Gastrocnemius medialis (tissue), 4 donors: ENCODE data around the gene SYT14. TPM values are rescaled to one million over a fixed set of nuclear protein-coding genes. Genes with fewer than 3 reads are reported as not detected.
"Not testable (repeated sequence)": the region's sequence is repeated elsewhere in the genome, so short reads cannot be mapped to it uniquely, and the experiment has no call there.

ENCODE experiments used
- ATAC-seq, 2 donors: fragments of 150-250 bp; one replicate each; pipeline ENCODE4 v1.9.1; 2016
- DNase-seq, 2 donors: peaks; one replicate each; pipeline ENCODE4 v3.0.0-alpha.2; 2019
- H3K27ac ChIP-seq, 4 donors: fragments of 200-600 bp; sonication (generic); 1 replicate in 1 of 4; 2 replicates in 3 of 4; pipeline ENCODE4 v1.5.1; 2016 to 2018; ENCODE audit warnings: mild to moderate bottlenecking in 2 of 4, moderate library complexity in 1 of 4
- H3K27me3 ChIP-seq, 3 donors: fragments of 200-600 bp; sonication (generic) in 2 of 3; 1 replicate in 1 of 3; 2 replicates in 2 of 3; pipeline versions ENCODE4 v1.5.1 to v1.6.0; 2016 to 2019; ENCODE audit warnings: mild to moderate bottlenecking in 1 of 3, moderate library complexity in 1 of 3
- H3K36me3 ChIP-seq, 2 donors: fragments of 200-600 bp; sonication (generic) in 1 of 2; one replicate each; pipeline ENCODE4 v1.5.1; 2017 to 2018
- H3K4me1 ChIP-seq, 2 donors: fragments of 200-600 bp; sonication (generic) in 1 of 2; one replicate each; pipeline ENCODE4 v1.5.1; 2016 to 2017; ENCODE audit warnings: mild to moderate bottlenecking in 2 of 2
- H3K4me3 ChIP-seq, 4 donors: fragments of 200-600 bp; sonication (generic) in 3 of 4; 1 replicate in 1 of 4; 2 replicates in 3 of 4; pipeline ENCODE4 v1.5.1; 2016 to 2019; ENCODE audit warnings: mild to moderate bottlenecking in 2 of 4
- H3K9me3 ChIP-seq, 3 donors: fragments of 200-600 bp; sonication (generic) in 2 of 3; 1 replicate in 1 of 3; 2 replicates in 2 of 3; pipeline ENCODE4 v1.5.1; 2016 to 2019
- POLR2A ChIP-seq, 2 donors: fragments of 450-650 bp; IDR thresholded peaks; one replicate each; pipeline ENCODE4 v1.6.1; 2017; ENCODE audit warnings: antibody characterized with exemption in 2 of 2, mild to moderate bottlenecking in 2 of 2, moderate library complexity in 2 of 2
- in situ Hi-C, 4 donors: fragments of 200-750 bp; cut with MboI; loops; one replicate each; pipeline versions ENCODE4 v1.15.0 to v1.8.0; 2017; ENCODE audit warnings: low sequenced_read_pairs in 4 of 4
- intact Hi-C: fragments of 100-400 bp; cut with DNase I; formaldehyde crosslinking; loops from one replicate; pipeline ENCODE4 v1.15.1; 2023; ENCODE audit warnings: low total_unique reads
- total RNA-seq, 4 donors: library from RNA; depleted of rRNA; stranded (reverse); fragments of >200 nt; gene quantifications; one replicate each; pipeline versions ENCODE4 v1.1.0 to v1.2.3, GENCODE V29; 2016
- TF ChIP-seq, protein P1 (sequence below), 5 experiments: fragments of 450-650 bp in 3 of 5; fragments of 200-600 bp in 2 of 5; sonication (generic) in 2 of 5; IDR thresholded peaks in 4 of 5; conservative IDR thresholded peaks in 1 of 5; 1 replicate in 4 of 5; 2 replicates in 1 of 5; pipeline ENCODE4 v1.5.1; 2016 to 2019; ENCODE audit warnings: antibody characterized with exemption in 5 of 5, mild to moderate bottlenecking in 3 of 5, moderate library complexity in 3 of 5

Gene SYT14
- total RNA-seq, 4 donors from 2014 or later: 0.05 to 1.1 (median 0.11) TPM; not detected in 1

DNA sequence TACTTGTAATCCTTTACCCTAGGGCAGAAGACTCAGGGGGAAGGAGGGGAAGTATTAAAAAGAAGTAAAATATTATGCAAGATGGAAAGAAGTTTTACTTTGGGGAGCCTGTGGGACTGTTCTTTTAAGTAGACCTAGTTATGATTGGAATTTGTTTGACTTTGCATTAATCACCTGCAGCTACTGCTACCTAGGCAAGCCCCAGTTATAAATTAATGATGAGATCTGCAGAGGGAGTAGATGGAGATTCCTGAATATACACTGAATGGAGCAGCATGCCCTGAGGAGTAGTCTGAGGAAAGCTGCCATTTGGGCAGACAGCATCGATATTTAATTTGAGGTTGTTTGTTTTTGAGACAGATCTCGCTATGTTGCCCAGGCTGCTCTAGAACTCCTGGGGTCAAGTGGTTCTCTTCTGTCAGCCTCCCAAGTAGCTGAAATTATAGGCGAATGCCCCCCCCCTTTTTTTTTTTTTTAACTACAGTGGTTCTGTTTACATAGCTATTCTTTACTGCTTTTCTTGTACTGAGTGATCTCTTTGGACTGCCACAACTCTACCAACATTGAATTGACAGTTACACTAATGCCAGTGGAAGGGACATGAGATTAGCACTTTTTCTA, 213.1 kb downstream of the SYT14 start:
- ATAC-seq: no peak
- intact Hi-C loops: no loop called here
- H3K27me3 ChIP-seq: no peaks in the 10 kb centered on the region
- TF ChIP-seq POLR2A (IDR thresholded peaks at IDR 0.05): no peak
- TF ChIP-seq, protein P1, sequence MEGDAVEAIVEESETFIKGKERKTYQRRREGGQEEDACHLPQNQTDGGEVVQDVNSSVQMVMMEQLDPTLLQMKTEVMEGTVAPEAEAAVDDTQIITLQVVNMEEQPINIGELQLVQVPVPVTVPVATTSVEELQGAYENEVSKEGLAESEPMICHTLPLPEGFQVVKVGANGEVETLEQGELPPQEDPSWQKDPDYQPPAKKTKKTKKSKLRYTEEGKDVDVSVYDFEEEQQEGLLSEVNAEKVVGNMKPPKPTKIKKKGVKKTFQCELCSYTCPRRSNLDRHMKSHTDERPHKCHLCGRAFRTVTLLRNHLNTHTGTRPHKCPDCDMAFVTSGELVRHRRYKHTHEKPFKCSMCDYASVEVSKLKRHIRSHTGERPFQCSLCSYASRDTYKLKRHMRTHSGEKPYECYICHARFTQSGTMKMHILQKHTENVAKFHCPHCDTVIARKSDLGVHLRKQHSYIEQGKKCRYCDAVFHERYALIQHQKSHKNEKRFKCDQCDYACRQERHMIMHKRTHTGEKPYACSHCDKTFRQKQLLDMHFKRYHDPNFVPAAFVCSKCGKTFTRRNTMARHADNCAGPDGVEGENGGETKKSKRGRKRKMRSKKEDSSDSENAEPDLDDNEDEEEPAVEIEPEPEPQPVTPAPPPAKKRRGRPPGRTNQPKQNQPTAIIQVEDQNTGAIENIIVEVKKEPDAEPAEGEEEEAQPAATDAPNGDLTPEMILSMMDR (IDR thresholded peaks at IDR 0.05 in 4 of 5, conservative IDR thresholded peaks at IDR 0.05 in 1 of 5): no peak
- H3K4me3 ChIP-seq: no peak overlapping the region
- DNase-seq: no peak
- H3K4me1 ChIP-seq: no peaks in the 10 kb centered on the region
- in situ Hi-C loops: no loop called here
- H3K27ac ChIP-seq: no peak overlapping the region
- no peaks in the 10 kb centered on the region for H3K36me3 ChIP-seq
- H3K9me3 ChIP-seq: no peaks in the 10 kb centered on the region

DNA sequence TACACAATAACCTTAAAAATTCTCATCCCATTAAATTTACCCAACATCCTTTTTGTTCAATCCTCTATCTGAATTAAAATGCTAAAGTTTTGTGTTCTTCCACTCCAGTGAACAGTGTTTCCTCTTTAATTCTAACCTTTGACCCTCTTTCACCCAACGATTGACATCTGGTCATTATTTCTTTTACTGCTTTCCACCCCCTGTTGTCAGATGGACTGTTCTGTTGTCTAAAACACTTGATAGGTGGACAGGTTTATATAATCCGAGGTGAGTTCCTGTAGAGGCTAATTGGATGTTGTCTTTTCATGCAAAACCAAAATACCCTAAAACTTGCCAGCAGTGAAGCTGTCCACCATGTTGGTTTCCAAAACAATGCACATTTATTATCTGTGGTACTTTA, 221.2 kb downstream of the SYT14 start:
- Histone ChIP-seq H3K27ac (no peak overlapping the region), H3K4me1 (no peaks in the 10 kb centered on the region), H3K36me3 (no peaks in the 10 kb centered on the region), H3K27me3 (no peaks in the 10 kb centered on the region), H3K9me3 (no peaks in the 10 kb centered on the region), H3K4me3 (no peak overlapping the region)
- TF ChIP-seq, protein P1 (IDR thresholded peaks at IDR 0.05 in 4 of 5, conservative IDR thresholded peaks at IDR 0.05 in 1 of 5): no peak
- TF ChIP-seq POLR2A (IDR thresholded peaks at IDR 0.05): no peak
- in situ Hi-C loops: no loop called here
- intact Hi-C loops: no loop called here
- no peak for DNase-seq
- no peak for ATAC-seq

DNA sequence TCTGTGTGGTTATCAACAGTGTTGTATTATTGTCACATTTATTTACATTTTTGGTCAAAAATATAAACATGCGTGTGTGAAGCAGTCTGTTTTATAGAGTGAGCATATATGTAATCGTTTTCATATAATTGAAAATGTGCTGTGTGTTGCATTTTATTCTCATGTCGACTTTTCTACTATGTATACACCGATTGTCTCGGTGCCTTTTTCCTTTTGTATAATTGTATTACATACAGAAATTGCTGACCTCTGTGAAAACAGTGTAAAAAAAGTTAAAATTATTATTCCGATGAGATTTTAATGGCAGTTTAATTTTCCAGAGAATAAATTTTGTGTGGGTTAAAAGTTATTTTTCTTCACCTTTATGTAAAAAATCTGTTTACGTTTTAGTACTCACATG, 232.2 kb downstream of the SYT14 start:
- intact Hi-C loops: no loop called here
- TF ChIP-seq, protein P1 (IDR thresholded peaks at IDR 0.05 in 4 of 5, conservative IDR thresholded peaks at IDR 0.05 in 1 of 5): no peak
- TF ChIP-seq POLR2A (IDR thresholded peaks at IDR 0.05): no peak
- no peaks in the 10 kb centered on the region for H3K4me1 ChIP-seq
- no peaks in the 10 kb centered on the region for H3K27me3 ChIP-seq
- in situ Hi-C loops: no loop called here
- DNase-seq (no peak), ATAC-seq (no peak)
- H3K27ac ChIP-seq: no peak overlapping the region
- no peaks in the 10 kb centered on the region for H3K9me3 ChIP-seq
- no peaks in the 10 kb centered on the region for H3K36me3 ChIP-seq
- H3K4me3 ChIP-seq: no peak overlapping the region

DNA sequence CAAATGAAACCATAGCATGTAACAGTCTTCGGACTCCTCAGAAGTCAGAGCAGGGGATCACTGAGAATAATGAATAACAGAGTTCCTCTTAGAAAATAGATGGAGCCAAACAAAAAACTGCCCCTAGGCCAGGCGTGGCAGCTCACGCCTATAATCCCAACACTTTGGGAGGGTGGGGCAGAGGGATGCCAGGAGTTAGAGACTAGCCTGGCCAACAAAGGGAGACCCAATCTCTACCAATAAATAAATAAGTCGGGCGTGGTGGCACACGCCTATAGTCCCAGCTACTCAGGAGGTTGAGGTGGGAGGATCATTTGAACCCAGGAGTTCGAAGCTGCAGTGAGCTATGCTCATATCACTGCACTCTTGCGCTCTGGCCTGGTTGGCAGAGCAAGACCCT, 236.1 kb downstream of the SYT14 start:
- intact Hi-C loops: no loop called here
- Histone ChIP-seq H3K36me3 (no peaks in the 10 kb centered on the region), H3K27ac (no peak overlapping the region), H3K27me3 (no peaks in the 10 kb centered on the region), H3K9me3 (no peaks in the 10 kb centered on the region), H3K4me1 (no peaks in the 10 kb centered on the region), H3K4me3 (no peak overlapping the region)
- no peak for DNase-seq
- no peak for ATAC-seq
- no peak for TF ChIP-seq POLR2A (IDR thresholded peaks at IDR 0.05)
- TF ChIP-seq, protein P1 (IDR thresholded peaks at IDR 0.05 in 4 of 5, conservative IDR thresholded peaks at IDR 0.05 in 1 of 5): no peak
- in situ Hi-C loops: no loop called here

DNA sequence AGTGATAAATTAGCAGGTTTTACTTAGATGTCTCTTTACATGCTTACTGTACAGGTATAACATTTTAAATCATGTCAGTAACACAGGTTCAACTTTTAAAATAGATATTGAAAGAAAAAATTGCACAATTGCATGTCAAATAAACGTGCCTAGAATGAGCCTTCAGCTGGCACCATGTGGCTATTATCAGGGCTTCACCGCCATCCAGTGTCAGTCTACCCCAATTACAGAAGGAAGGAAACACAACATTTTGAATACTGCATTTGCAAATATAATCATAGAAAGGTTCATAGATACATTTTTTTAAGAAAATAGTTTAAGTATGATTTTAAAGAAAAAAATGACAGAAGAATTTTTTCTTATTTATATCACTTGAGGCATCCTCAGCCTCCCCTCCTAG, 247.0 kb downstream of the SYT14 start:
- no peak overlapping the region for H3K4me3 ChIP-seq
- no peaks in the 10 kb centered on the region for H3K9me3 ChIP-seq
- H3K27me3 ChIP-seq: no peaks in the 10 kb centered on the region
- no peak for TF ChIP-seq POLR2A (IDR thresholded peaks at IDR 0.05)
- TF ChIP-seq, protein P1 (IDR thresholded peaks at IDR 0.05 in 4 of 5, conservative IDR thresholded peaks at IDR 0.05 in 1 of 5): no peak
- H3K4me1 ChIP-seq: no peaks in the 10 kb centered on the region
- in situ Hi-C loops (no loop called here), intact Hi-C loops (no loop called here)
- DNase-seq (no peak), ATAC-seq (no peak)
- no peak overlapping the region for H3K27ac ChIP-seq
- H3K36me3 ChIP-seq: no peaks in the 10 kb centered on the region

DNA sequence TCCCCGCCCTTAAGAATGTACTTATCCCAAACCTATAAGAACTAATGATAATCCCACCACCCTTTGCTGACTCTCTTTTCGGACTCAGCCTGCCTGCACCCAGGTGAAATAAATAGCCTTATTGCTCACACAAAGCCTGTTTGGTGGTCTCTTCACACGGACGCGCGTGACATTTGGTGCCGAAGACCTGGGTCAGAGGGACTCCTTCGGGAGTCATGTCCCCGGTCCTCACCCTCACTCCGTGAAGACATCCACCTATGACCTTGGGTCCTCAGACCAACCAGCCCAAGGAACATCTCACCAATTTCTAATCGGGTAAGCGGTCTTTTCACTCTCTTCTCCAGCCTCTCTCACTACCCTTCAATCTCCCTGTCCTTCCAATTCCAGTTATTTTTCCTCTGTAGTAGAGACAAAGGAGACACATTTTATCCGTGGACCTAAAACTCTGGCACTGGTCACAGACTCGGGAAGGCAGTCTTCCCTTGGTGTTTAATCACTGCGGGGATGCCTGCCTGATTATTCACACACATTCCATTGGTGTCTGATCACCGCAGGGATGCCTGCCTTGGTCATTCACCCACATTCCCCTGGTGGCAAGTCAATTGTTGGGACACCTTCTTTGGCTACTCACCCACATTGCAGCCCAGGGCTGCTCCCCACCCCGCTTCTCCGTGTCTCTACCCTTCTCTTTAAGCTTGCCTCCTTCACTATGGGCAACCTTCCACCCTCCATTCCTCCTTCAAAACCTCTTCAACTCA, 250.0 kb downstream of the SYT14 start:
- DNase-seq, H3K27me3 ChIP-seq, in situ Hi-C loops, H3K4me3 ChIP-seq, H3K27ac ChIP-seq, H3K9me3 ChIP-seq, H3K36me3 ChIP-seq, ATAC-seq, intact Hi-C loops, H3K4me1 ChIP-seq: not testable (repeated sequence)
